LoVo (cell line): ENCODE data around the gene MC4R.
"Not testable (repeated sequence)": the region's sequence is repeated elsewhere in the genome, so short reads cannot be mapped to it uniquely, and the experiment has no call there.

Experiments
- DNase-seq: peaks from one replicate; pipeline ENCODE4 v3.0.0-alpha.2; 2016; ENCODE audit warnings: low spot score

The MC4R gene

DNA sequence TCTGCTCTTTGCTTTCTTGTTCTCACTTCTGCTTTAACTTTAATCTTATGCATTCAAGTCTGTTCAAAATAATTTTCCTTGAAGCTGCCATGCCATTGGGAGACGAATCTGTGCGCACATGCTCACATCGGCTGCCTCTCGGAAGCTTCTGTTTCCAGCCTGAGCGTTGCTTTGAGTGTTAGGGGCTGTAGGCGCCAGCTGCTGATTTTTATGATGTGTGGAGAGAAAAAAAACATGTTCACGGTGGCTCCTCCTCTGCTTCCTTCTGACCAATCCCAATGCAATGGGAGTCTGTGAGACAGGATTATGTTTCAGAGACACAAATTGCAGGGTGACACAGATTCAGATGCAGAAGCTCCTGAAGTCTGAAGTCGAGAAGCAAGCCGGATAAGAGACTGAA is at the start of gene MC4R:
Gene MC4R, minus strand, starts transcription at position 180 of the 400 bp plus-strand sequence. CDS start 426 bp downstream, outside the sequence.
- DNase-seq: no peak

- not testable (repeated sequence) for DNase-seq
Measured at GRCh38 chr18:60422306-60422705, 49.7 kb upstream of the MC4R start.

DNA sequence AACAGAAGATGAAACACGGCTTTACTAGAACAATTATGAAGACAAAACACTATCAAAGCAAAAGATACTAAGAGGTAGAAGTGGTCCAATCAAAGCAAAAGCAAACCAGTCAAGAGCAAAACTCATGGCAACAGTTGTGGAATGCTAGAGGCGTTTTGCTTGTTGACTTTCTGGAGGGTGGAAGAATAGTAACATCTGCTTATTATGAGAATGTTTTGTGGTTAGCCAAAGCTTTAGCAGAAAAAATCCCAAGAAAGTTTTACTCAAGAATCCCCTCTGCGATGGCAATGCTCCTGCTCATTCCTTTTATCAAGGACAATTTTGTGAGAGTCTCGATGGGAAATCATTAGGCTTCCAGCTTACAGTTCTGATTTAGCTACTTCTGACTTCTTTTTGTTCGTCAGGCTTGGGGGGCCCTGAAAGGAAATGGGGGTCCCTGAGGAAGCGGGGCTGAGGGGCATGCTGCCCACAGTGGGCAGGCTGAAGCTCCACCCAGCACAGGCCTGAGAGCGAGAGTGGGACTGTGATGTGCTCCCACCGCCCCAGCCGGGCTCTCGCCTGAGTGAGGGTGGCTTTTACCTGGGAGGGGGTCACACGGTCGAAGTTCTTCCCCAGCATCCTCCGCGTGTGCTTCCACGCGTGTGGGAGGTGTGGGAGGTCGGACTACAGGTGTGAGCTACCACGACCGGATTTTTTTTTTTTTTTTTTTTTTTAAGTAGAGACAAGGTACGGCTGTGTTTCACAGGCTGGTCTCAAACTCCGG is 49.0 kb upstream of the MC4R start:
- DNase-seq: no peak

- no peak for DNase-seq
Measured at GRCh38 chr18:60417946-60418345, 45.4 kb upstream of the MC4R start.

- no peak for DNase-seq
Measured at GRCh38 chr18:60413944-60414547, 41.5 kb upstream of the MC4R start.

DNA sequence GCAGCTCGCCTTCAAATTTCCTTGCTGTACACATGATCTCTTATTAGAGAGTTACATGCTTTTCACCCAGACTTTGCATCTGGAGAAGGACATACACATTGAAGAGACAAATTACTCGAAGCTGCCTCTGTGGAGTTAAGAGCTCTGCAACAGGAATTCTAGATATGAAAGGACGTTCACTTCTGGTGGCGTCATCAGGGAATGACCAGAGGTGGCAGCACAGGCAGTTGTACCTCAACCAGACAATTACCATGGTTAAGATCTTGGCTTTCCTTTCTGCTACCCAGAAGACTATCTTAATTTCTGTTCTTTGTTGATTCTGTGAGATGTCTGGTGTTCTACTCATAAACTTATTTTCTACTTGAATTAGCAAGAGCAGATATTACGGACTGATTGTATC is 39.1 kb upstream of the MC4R start:
- no peak for DNase-seq

GRCh38 chr18:60406721-60407120 is 34.1 kb upstream of the MC4R start:
- DNase-seq: no peak

GRCh38 chr18:60404486-60405085 is 32.0 kb upstream of the MC4R start:
- no peak for DNase-seq

DNA sequence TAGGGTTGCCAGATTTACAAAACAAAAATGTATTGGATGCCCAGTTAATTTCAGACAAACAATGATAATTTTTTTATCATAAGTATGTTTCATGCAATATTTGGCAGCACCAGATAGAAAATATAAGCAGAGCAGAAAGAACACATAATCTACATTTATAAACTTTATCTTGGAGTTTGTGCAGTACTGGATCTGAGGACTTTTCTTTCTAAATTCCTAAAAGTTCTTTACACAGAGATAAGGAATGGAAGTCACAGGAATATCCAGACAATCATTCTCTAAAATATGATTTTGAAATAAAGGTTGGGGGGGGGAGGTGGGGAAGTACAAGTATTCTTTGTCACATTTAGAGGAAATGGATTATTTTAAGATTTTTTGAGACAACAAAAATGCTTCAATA is 28.8 kb upstream of the MC4R start:
- no peak for DNase-seq

- DNase-seq: no peak
Measured at GRCh38 chr18:60391571-60392226, 19.1 kb upstream of the MC4R start.

DNA sequence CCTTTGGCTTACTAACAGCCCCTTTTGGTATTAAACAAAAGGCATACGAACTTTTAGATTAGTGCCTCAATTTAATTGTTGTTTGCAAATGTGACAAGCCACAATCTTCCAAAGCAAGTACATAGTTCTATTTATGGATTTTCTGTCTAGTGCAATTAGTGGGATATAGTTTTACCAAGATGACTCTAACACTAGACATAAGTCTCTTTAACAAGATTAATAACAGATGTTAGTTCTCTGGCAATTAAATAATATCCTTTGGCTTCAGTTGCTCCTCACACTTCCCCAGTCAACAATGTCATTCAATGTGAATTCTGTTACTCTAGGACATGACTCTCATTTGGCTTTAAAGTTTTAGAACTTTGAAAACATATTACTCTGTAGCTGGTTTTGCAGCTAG is 16.7 kb upstream of the MC4R start:
- DNase-seq: no peak

DNA sequence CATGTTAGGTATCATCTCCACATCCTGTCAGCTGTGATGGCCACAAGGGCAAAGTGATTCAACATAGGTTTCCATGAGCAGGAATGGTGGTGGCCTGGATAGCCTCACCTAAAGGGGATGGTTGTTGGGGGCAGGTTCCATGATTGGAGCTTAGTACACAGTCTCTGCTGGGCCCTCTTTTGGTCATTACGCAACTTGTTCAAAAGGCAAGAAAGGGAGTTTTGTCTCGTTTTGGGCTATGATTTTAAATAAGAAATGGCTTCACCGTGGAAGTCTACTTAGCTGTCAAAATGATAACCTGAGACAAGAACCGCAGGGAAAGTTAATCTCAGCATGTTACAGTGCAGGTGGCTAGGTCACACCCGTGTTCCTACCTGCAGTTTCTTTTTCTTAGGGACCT is 13.1 kb upstream of the MC4R start:
- DNase-seq: no peak

DNA sequence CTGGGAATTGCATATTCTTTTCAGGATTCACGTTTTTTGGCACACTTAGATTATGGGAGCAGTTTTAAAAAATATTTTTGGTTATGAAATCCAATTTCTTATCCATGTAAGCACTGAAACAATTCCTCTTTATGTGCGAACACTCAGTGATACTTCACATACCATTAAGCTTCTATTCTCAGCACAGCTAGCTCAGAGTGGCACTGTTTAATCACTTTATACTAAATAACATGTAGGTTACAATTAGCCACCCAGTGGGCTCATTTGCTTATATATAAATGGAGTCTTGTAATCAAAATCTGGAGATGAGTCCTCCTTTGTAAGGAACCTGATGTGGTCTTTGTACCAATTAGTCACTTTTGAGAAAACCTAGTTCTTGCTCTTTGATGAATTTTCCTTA is 11.3 kb upstream of the MC4R start:
- no peak for DNase-seq

DNA sequence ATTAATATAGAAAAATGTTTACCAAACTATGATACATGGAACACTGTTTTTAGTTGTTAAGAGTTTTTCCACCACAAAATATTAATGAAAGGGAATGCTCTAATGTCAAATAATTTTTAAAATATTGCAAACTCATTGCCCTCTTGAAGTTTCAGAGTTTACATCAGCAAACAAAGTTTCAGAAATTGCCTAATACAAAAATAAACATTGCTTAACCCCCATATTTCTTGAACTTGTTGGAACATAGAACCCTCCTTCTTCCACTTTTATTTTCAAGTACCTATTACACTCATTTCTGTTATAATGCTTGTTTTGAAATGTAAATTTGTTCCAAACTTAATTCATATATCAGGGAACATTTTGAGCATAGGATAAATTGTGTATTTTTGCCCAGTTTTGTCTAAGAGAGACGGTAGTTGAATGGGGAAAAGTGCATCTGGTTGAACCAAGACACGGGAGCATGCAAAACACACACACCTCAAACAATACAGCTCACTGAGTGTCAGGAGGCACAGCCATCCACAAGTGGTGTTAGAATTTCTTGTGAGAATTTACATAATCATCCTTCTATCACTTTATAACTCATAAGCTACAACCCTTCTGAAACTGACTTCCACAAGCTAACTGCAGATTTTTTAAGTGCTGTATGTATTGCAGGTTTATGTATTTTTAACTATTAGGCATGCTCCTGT is 5.3 kb upstream of the MC4R start:
- DNase-seq: no peak

DNA sequence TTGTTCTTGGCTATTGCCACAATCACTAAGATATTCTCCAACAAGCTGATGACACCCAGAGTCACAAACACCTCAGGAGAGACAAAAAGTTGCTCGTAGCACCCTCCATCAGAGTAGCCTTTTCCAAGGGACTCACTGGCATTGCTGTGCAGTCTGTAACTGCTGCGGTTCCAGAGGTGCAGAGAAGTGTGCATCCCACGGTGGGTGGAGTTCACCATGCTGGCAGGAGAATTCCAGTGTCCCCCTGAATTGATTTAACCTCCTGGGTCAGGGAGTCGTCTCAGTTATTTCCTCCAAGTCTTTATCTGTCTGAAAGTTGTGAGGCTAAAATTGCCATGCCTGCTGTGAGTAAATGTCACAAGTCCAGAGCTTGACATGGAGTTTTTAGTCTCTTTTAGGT is 443 bp downstream of the MC4R start:
- no peak for DNase-seq

DNA sequence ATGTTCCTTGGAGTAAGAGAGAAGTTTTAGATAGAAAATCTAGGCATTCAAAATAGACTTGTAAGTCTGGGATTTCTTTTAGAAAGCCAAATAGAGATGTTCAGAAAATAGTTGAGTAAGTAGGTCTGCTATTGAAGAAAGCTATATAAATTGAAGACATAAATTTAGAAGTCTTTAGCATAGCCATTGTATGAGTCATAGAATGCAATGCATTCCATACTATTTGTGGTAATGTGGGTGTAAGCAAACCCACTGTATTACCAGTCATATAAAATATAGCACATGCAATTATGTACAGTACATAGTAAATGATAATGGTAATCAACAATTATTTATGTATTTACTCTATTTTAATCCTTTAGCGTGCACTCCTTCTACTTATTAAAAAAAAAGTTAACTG is 14.1 kb downstream of the MC4R start:
- no peak for DNase-seq

- DNase-seq: no peak
Measured at GRCh38 chr18:60350941-60351340, 21.6 kb downstream of the MC4R start.

DNA sequence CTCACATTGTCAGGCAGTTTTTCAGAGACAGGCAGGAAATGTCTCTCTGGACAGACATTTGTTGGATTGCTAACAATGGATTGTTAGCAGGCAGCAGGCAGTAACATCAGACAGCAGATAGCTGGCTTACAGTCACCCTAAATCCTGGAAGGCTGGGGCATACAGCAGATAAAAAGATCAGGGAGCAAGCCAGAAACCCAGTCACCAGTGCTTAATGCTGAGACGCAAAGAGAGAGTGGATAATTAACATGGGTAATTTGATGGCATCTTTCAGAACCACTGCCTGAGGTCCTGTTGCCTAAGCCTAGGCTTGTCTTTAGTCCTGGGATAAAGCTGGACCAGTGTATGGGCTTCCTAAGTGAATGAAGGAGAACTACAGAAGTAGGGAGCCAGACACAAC is 22.4 kb downstream of the MC4R start:
- no peak for DNase-seq

DNA sequence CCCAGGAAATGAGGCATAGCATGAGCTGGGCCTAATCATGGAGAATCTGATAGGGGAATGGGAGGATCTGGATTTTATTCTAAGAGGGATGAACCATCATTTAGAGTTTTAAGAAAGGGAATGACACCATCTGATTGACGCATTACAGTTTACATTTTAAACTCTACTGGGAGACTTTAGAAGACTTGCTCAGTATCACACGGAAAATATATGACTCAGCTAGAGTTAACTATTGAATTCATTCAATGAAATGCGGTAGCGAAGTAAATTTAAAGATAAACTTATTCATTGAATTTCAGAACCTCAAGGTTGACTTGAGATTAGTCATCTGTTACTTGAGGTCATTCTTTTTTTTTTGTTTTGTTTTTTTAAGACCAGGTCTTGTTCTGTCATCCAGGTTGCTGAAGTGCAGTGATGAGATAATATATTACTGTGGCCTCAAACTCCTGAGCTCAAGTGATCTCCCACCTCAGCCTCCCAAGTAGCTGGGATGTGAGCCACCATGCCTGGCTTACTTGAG is 25.0 kb downstream of the MC4R start:
- DNase-seq: no peak

DNA sequence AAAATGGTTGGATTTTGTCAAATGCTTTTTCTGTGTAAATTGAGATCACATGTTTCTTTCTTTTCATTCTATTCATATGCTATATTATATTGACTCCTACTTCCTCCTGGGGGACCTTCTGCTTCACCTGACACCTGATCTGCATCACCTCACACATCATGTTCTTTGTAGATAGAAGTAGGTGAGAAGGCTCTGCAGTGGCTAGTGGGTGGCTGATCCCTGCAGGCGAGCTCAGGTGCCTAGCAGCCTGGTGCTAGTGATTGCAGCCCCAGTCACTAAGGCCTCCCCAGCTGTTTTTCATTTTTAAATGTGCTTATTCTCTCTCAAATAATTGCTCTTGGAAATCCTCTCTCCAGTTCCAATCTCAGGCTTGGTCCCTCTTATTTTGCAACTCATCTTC is 33.6 kb downstream of the MC4R start:
- DNase-seq: no peak

DNA sequence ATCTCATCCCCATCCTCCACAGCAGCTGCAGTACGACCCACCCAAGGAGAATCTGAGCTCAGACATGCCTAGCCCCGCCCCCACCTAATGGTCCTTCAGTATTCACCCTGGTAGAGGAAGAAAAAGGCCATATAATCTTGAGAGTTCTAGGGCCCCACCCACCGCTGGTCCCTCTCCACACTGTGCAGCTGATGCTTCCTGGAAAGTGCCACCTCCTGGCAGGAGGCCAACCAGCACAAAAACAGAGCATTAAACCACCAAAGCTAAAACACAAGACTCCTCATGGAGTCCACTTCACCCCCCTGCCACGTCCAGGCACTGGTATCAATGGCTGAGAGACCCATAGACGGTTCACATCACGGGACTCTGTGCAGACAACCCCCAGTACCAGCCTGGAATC is 40.7 kb downstream of the MC4R start:
- DNase-seq: no peak

DNA sequence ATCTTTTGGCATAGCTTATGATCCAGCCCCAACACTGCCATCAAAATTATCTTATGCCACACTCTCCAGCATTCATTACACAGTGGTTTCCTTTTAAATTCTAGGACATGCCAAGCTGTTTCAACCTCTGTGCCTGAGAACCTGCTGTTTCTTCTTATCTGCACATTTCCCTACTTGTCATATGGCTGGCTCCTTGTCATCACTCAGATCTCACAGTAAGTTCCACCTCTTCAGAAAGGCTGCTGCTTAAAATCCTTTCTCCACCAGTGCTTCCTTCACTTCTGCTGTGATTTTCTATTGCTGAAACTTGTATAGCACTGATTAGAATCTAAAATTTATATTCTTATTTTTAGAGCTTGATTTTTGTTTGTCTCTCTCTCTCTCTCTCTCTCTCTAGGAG is 43.4 kb downstream of the MC4R start:
- no peak for DNase-seq
